Thoracic aorta (tissue), 2 donors: ENCODE measurements around the gene RBM33. TPM values are rescaled to one million over a fixed set of nuclear protein-coding genes. Genes with fewer than 3 reads are reported as not detected.

Experiments
- ATAC-seq: fragments of 150-250 bp; one replicate; pipeline ENCODE4 v1.8.0; 2017; ENCODE audit warnings: low read depth; ENCODE audit not compliant: insufficient number of reproducible peaks, low FRiP score
- DNase-seq: peaks from one replicate; pipeline ENCODE4 v3.0.0-alpha.2; 2020; ENCODE audit warnings: low spot score
- H3K27ac ChIP-seq, 2 donors: fragments of 200-600 bp; sonication (generic); 1 replicate in 1 of 2; 2 replicates in 1 of 2; pipeline ENCODE4 v1.5.1; 2016; ENCODE audit warnings: mild to moderate bottlenecking in 2 of 2, moderate library complexity in 2 of 2
- H3K27me3 ChIP-seq: fragments of 200-600 bp; sonication (generic); replicated peaks from 2 replicates; pipeline ENCODE4 v1.6.0; 2016; ENCODE audit warnings: mild to moderate bottlenecking; ENCODE audit not compliant: insufficient read depth
- H3K36me3 ChIP-seq: fragments of 200-600 bp; sonication (generic); one replicate; pipeline ENCODE4 v1.5.1; 2016
- H3K4me1 ChIP-seq, 2 donors: fragments of 200-600 bp; sonication (generic); 1 replicate in 1 of 2; 2 replicates in 1 of 2; pipeline versions ENCODE4 v1.5.1 to v1.6.0; 2016; ENCODE audit warnings: low read depth in 2 of 2, mild to moderate bottlenecking in 1 of 2; ENCODE audit not compliant: control insufficient read depth in 1 of 2
- H3K4me3 ChIP-seq: fragments of 200-600 bp; sonication (generic); 2 replicates; pipeline ENCODE4 v1.5.1; 2016; ENCODE audit warnings: mild to moderate bottlenecking
- H3K9me3 ChIP-seq: fragments of 200-600 bp; sonication (generic); 2 replicates; pipeline ENCODE4 v1.5.1; 2016
- CTCF ChIP-seq: fragments of 200-600 bp; sonication (generic); IDR thresholded peaks from one replicate; pipeline ENCODE4 v1.5.1; 2019; ENCODE audit warnings: antibody characterized with exemption
- total RNA-seq, 2 donors: library from RNA; depleted of rRNA; stranded (reverse); fragments of >200 nt; gene quantifications; one replicate each; pipeline versions ENCODE4 v1.1.0 to v1.2.3, GENCODE V29; 2016

The RBM33 gene
- total RNA-seq, 2 donors from 2014 or later = 64.6 to 80.3 TPM

DNA sequence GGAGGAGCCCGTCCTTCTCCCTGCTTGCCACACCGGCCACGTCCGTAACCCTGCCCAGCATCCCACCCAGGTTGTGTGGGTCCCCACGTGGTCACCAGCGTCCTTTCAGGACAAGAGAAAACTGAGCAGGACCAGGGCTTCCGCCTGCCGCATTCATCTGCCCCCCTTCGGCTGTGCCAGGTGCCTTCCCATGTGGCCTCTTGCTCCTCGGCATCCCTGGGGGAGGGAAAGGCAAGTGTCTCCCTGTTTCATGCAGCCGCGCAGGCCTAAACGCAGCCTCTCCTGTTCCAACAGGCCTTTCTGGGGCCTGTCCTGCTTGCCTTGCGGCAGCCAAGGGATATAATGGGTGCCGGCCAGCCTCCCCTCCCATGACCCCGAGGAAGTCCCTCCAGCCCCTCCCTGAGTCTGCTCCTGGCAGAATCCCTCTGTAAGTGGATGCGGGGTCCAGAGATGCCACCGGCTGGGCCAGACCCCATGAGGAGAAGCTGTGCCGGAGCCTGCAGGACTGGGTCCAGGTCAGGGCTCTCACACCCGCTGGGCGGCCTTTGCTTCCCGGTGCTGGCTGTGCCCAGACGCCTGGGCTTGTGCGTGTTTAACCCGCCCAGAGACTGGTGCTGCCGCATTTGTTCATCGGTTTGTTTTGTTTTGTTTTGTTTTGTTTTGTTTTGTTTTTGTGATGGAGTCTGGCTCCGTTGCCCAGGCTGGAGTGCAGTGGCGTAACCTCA, 144.7 kb downstream of the RBM33 start:
- no peaks in the 10 kb centered on the region for H3K9me3 ChIP-seq
- no peak for TF ChIP-seq CTCF
- H3K4me1 ChIP-seq = peaks cover 7 to 8% of the 10 kb centered on the region in 2 donors

DNA sequence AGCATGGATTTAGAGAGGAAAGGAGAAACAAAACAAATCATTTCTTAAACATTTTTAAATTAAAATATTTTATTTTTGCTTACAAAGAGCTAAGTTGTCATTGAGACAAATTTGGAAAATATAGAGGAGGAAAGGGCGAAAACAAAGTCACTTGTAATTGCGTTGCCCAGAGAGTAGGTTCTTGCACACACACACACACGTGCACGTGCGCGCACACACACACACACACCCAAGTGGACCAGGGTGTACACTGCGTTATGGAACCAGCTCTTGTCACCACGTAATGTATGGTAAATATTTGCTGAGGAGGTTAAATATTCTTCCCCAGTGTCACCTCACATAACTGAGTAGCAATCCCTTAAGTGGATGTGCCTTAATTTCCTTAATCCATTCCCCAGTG, 146.2 kb downstream of the RBM33 start:
- Histone ChIP-seq H3K4me3 (no peak overlapping the region), H3K36me3 (no peaks in the 10 kb centered on the region), H3K27me3 (no peaks in the 10 kb centered on the region), H3K27ac (no peak overlapping the region), H3K9me3 (no peaks in the 10 kb centered on the region), H3K4me1 (peaks cover 7 to 8% of the 10 kb centered on the region in 2 donors)
- ATAC-seq (no peak), DNase-seq (no peak)
- no peak for TF ChIP-seq CTCF

More for the DNA sequence above, 144.7 kb downstream of the RBM33 start:
- ATAC-seq = no peak
- Histone ChIP-seq H3K4me3 (no peak overlapping the region), H3K36me3 (peaks cover 3% of the 10 kb centered on the region), H3K27ac (no peak overlapping the region), H3K27me3 (no peaks in the 10 kb centered on the region)
- DNase-seq = no peak

DNA sequence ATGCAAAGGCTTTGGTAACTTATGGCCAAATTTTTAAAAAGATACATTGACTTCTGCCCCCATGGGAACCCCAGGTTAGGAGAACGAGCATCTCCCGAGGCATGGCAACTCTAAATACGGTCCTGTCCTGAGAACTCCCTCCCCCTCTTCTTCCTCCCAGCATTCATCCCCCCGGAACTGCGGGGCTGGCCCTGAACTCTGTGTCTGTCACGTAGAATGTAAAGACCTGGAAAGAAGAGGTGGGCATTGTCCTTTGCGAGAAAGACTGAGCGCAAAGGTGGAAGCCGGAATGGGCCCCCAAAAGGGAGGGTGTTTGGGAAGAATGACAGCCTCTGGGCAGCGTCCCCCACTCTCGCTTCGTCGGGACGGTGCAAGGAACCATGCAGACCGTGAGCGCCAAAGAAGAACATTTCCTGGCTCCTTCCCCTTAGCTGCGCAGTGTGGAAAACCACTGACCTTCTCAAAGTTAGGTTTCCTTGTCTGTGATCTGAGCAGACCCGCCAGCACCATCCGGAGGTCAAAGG, 146.8 kb downstream of the RBM33 start:
- Histone ChIP-seq H3K27me3 (no peaks in the 10 kb centered on the region), H3K36me3 (no peaks in the 10 kb centered on the region), H3K4me1 (peaks cover 7 to 8% of the 10 kb centered on the region in 2 donors), H3K27ac (no peak overlapping the region), H3K4me3 (no peak overlapping the region), H3K9me3 (no peaks in the 10 kb centered on the region)
- no peak for TF ChIP-seq CTCF
- no peak for DNase-seq
- ATAC-seq = no peak

DNA sequence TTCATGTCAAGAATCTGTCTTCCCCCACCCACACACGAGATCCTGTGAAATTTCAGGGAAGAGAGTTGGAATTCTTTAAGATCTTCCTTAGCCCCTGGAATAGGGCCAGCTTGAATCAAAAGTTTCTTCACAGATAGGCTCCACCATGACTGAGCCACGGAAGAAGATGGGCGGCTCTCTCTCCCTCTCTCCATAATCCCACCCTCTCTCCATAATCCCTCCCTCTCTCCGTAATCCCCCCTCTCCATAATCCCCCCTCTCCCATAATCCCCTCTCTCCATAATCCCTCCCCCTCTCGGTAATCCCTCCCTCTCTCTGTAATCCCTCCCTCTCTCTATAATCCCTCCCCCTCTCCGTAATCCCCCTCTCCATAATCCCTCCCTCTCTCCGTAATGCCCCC, 147.4 kb downstream of the RBM33 start:
- DNase-seq = no peak
- no peak for ATAC-seq
- no peaks in the 10 kb centered on the region for H3K9me3 ChIP-seq
- H3K36me3 ChIP-seq = no peaks in the 10 kb centered on the region
- no peak for TF ChIP-seq CTCF
- H3K27ac ChIP-seq = no peak overlapping the region
- H3K4me3 ChIP-seq = no peak overlapping the region
- peaks cover 4 to 7% of the 10 kb centered on the region in 2 donors for H3K4me1 ChIP-seq
- H3K27me3 ChIP-seq = no peaks in the 10 kb centered on the region

- H3K9me3 ChIP-seq = no peaks in the 10 kb centered on the region
- H3K27me3 ChIP-seq = no peaks in the 10 kb centered on the region
- H3K27ac ChIP-seq = no peak overlapping the region
- H3K36me3 ChIP-seq = no peaks in the 10 kb centered on the region
- ATAC-seq (no peak), DNase-seq (no peak)
- peaks cover 0 to under 1% of the 10 kb centered on the region in 2 donors for H3K4me1 ChIP-seq
- TF ChIP-seq CTCF = no peak
- H3K4me3 ChIP-seq = no peak overlapping the region
These were observed 148.0 kb downstream of the RBM33 start for GRCh38 chr7:155792315-155792960.
